Measurements from ENCODE around the gene SNED1.
A peak's percentile ranks its signal among the peaks of the same experiment; 100 is the strongest.
"Not testable (repeated sequence)": the region's sequence is repeated elsewhere in the genome, so short reads cannot be mapped to it uniquely, and the experiment has no call there.

Gene SNED1

GRCh38 chr2:240972636-240973521, 25.5 kb upstream of the SNED1 start:
- DNase-seq = peak; percentile 27

GRCh38 chr2:240974771-240975572, 23.4 kb upstream of the SNED1 start:
- no peak for DNase-seq

GRCh38 chr2:240975903-240976302, 22.5 kb upstream of the SNED1 start:
- not testable (repeated sequence) for DNase-seq

- DNase-seq = no peak
Measured at GRCh38 chr2:240981280-240981679, 17.1 kb upstream of the SNED1 start.

GRCh38 chr2:240981871-240982800, 16.3 kb upstream of the SNED1 start:
- no peak for DNase-seq

- DNase-seq = no peak
Measured at GRCh38 chr2:240982821-240983281, 15.6 kb upstream of the SNED1 start.

GRCh38 chr2:240983361-240983995, 14.9 kb upstream of the SNED1 start:
- peak; percentile 22 for DNase-seq

- DNase-seq = no peak
Measured at GRCh38 chr2:240983996-240984498, 14.4 kb upstream of the SNED1 start.

GRCh38 chr2:240985881-240986786, 12.3 kb upstream of the SNED1 start:
- no peak for DNase-seq

- no peak for DNase-seq
Measured at GRCh38 chr2:240986787-240987411, 11.5 kb upstream of the SNED1 start.

GRCh38 chr2:240987588-240987987, 10.8 kb upstream of the SNED1 start:
- no peak for DNase-seq

- DNase-seq = no peak
Measured at GRCh38 chr2:240988146-240988545, 10.3 kb upstream of the SNED1 start.

GRCh38 chr2:240988571-240989271, 9.7 kb upstream of the SNED1 start:
- no peak for DNase-seq

GRCh38 chr2:240989451-240990265, 8.8 kb upstream of the SNED1 start:
- DNase-seq = no peak

- no peak for DNase-seq
Measured at GRCh38 chr2:240990266-240990529, 8.2 kb upstream of the SNED1 start.

- DNase-seq = no peak
Measured at GRCh38 chr2:240990726-240991377, 7.6 kb upstream of the SNED1 start.

GRCh38 chr2:240991378-240992263, 6.8 kb upstream of the SNED1 start:
- no peak for DNase-seq

Data from NCI-H1105 treated with DMSO at 0.1 percent for 48 hours (cell line).